Muscle layer of duodenum (tissue), 2 donors: Measurements from ENCODE around the gene AK8.

Source experiments
- H3K27ac ChIP-seq: one replicate; pipeline ENCODE4 v1.7.0; 2013; ENCODE audit warnings: mild to moderate bottlenecking, low read length
- H3K27me3 ChIP-seq: one replicate; pipeline ENCODE4 v1.7.0; 2013; ENCODE audit warnings: low read depth, mild to moderate bottlenecking, control low read depth, low read length
- H3K36me3 ChIP-seq, 2 donors: one replicate each; pipeline ENCODE4 v1.7.0; 2013; ENCODE audit warnings: low read length in 2 of 2, control low read depth in 1 of 2, mild to moderate bottlenecking in 1 of 2; ENCODE audit not compliant: insufficient read depth in 2 of 2, control insufficient read depth in 1 of 2
- H3K4me1 ChIP-seq, 2 donors: one replicate each; pipeline ENCODE4 v1.7.0; 2013; ENCODE audit warnings: low read length in 2 of 2, mild to moderate bottlenecking in 2 of 2, control low read depth in 1 of 2, moderate library complexity in 1 of 2; ENCODE audit not compliant: insufficient read depth in 2 of 2, control insufficient read depth in 1 of 2
- H3K4me3 ChIP-seq, 2 donors: one replicate each; pipeline ENCODE4 v1.7.0; 2013; ENCODE audit warnings: low read length in 2 of 2, low read depth in 1 of 2, mild to moderate bottlenecking in 1 of 2
- H3K9me3 ChIP-seq, 2 donors: one replicate each; pipeline ENCODE4 v1.7.0; 2013; ENCODE audit warnings: low read length in 2 of 2, control low read depth in 1 of 2, mild to moderate bottlenecking in 1 of 2; ENCODE audit not compliant: control insufficient read depth in 1 of 2
- donor health status: healthy.

The AK8 gene

DNA sequence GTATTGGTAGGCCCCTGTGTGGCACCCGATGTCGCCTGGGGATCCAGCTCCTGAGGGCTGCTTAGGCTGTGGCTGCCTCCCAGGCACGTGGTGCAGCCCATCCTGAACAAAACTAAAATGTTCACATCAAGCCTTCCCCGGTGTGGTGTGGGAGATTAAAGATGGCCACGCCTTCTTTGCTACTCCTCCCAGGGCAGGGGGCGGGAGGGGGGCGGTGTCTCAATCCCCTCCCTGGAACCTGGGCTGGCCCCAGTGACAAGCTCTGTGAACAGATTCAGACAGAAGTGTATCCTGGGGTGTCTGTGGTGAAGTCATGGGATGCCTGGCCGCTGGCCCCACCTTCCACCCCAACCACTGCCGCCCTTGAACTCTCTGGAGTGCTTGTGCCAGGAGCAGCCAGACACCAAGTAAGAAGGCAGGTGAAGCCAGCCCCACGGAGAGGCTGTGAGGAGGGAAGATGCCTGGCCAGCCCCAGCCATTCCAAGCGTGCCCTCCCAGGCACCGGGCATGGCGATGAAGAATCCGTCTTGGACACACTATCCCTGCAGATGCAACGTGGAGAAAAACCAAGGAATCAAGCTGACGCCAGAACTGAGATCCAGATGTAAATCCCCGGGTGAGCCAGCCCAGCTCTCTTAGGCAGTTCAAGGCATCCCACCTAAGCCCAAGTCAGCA lies 75.8 kb downstream of the AK8 start:
- Histone ChIP-seq H3K4me3 (no peak overlapping the region), H3K36me3 (no peaks in the 10 kb centered on the region), H3K27me3 (peaks cover 5% of the 10 kb centered on the region), H3K4me1 (peaks cover 0 to 7% of the 10 kb centered on the region in 2 donors), H3K27ac (no peak overlapping the region), H3K9me3 (no peaks in the 10 kb centered on the region)

DNA sequence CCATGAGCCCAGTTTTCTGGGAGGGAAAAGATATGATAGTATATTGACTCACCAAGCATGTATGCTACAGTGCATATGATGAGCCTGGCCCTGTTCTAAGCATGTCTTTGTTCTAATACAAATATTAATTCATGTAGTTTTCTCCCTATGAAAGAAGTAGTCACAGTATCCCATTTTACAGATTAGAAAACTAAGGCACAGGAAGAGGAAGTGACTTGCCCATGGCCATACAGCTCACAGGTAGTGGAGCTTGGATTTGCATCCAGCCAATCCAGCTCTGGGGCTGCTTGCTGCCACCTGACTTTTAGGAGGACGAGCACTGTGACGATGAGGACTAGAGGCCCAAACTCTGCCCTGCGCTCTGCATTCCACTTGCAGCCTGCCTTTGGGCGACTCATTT lies 76.4 kb downstream of the AK8 start:
- Histone ChIP-seq H3K27ac (no peak overlapping the region), H3K27me3 (peaks cover 5% of the 10 kb centered on the region), H3K9me3 (no peaks in the 10 kb centered on the region), H3K36me3 (no peaks in the 10 kb centered on the region), H3K4me1 (peaks cover 0 to 7% of the 10 kb centered on the region in 2 donors), H3K4me3 (no peak overlapping the region)

DNA sequence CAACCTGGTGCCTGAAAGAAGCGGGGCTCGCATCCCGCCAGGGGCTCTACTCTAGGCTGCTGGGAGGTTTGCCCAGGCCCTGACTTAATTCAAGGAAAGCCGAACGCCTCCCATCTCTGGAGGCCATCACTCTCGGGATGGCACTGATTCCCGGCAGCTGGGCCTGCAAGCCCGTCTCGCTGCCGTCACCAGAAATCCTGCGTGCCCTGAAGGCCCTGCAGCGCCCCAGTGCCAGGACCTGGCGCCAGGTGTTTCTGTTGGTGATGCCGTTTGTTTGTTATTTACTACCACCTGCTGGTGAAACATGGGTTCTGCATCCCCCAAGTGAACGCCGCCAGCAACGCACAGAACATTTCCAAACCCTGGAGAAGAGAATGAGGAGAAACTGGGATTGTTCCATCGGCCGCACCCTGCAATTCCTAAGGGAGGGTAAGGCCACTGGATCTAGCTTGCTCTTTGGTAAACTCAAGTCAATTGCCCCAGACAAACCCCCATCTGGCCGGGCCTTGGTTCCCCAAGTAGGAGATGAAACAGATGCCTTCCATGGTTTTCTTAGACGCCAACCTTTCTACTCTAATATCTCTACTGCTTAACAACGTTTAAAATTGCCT lies 77.9 kb downstream of the AK8 start:
- Histone ChIP-seq H3K27ac (no peak overlapping the region), H3K36me3 (no peaks in the 10 kb centered on the region), H3K27me3 (peaks cover 5% of the 10 kb centered on the region), H3K4me3 (no peak overlapping the region), H3K4me1 (peaks cover 0 to 7% of the 10 kb centered on the region in 2 donors), H3K9me3 (no peaks in the 10 kb centered on the region)

DNA sequence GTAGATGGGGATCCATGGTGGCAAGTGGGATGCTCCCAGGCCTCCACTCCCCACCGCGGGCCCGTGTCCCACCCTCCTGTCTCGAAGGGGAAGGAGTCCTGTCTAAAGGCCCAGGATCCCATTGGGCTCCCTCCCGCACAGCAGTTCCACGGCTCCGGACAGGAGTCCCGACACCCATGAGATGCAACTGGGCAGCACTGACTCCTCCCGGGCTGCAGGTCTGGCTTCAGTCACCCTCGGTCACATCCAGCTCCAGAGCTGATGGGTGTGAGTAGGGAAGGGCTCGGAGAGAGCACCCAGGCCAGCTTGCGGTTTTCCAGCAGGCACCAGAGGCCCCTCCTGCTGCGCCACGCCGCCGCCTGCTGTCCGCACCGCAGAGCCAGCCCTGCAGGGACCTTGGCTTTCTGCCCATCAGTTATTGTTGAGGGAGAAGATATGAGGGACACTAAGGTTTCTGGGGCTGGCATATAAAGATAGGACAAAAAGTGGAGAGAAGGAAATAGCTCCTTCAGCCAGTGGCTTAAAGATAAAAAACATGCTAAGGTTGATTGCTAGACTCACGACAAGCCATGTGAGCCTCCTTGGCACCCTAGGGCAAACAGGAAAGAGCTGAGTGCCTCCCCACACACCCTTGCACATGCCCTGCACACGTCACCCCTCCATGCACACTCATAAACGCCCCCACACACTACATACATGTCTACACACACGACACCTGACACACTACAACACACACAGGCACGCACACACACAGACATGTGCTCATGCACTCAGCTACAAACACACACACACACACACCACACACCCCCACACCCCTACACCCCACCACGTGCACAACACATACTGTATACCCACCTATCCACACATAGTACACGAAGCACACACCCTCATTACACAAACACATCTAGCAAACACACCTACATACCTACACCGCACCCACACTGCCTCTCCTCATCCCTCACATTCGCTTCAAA lies 79.0 kb downstream of the AK8 start:
- H3K4me3 ChIP-seq = no peak overlapping the region
- H3K27ac ChIP-seq = no peak overlapping the region
- peaks cover 8% of the 10 kb centered on the region for H3K27me3 ChIP-seq
- peaks cover 0 to 7% of the 10 kb centered on the region in 2 donors for H3K4me1 ChIP-seq
- no peaks in the 10 kb centered on the region for H3K36me3 ChIP-seq
- H3K9me3 ChIP-seq = no peaks in the 10 kb centered on the region

DNA sequence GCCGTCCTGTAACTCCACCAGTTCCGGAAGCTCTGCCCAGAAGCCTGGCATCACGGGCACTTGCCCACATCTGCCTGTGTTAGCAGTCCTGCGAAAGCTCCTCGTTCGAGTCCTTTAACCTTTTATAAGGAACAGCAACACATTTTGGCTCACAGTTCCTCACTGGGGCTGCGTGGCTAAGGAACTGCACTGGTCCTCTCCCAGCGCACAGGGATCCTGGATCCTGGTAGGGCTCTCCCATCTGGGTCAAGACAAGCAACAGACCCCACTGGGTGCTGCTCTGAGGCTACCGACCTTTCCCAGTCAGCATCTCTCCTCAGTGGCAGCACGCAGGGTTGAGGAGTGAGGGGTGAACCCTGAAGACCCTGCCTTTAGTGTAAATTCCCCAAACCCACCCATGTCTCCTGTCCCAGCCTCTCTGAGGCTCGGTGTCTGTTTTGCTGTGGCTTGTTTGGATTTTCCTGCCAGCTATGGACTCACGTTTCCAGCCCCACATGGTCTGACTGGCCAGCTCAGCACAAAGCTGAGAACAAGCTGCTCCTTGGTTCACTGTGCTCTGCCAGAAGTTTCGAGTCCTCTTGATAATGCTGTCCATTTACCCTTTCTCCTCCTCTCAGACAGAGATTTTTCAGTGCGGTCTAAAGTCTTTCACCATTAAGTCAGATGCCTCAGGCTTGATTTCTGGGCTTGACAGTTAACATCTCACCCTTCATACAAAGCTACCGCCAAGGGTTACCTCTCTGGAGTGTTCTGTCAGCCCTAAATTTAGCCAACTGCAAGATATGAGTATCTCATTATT lies 80.0 kb downstream of the AK8 start:
- Histone ChIP-seq H3K9me3 (no peaks in the 10 kb centered on the region), H3K4me3 (no peak overlapping the region), H3K36me3 (no peaks in the 10 kb centered on the region), H3K4me1 (peaks cover 0 to 7% of the 10 kb centered on the region in 2 donors), H3K27ac (no peak overlapping the region), H3K27me3 (peaks cover 8% of the 10 kb centered on the region)

DNA sequence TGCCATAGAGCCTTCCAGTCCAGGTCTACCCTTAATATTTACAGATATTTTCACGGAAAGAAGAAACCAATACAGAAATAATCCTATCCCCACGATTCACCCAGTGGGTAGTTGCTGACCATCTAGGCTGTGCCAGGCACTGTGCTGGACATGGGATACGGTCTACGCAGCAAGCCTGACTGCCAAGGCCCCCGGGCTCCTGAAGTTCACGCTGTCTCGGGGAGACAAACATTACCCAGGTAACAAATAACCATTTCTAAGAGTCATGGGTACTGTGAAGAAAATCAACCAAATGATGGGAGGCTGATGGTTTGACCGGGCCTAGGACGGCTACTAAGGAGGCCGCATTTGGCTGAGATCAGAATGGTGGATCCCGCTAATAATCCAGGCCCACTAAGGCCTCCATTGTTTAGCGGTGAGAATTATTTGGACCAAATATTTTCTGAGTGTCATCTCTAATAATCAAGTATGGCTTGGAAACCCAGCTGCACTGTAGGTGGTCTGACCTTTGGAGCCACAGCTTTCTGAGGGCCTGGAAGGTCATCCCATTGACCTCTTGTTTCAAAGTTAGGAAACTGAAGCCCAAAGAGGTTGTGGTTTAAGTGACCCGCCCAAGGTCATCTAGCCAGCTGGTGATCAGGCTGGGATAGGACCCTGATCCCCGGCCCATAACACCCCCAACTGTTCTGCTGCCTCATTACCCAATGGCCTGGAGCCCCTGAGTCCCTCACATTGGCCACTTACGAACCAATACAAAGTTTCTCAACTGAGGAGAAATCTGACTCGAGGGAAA lies 82.4 kb downstream of the AK8 start:
- Histone ChIP-seq H3K27ac (no peak overlapping the region), H3K4me3 (no peak overlapping the region), H3K27me3 (peaks cover 8% of the 10 kb centered on the region), H3K9me3 (no peaks in the 10 kb centered on the region), H3K4me1 (peaks cover 0 to 7% of the 10 kb centered on the region in 2 donors), H3K36me3 (no peaks in the 10 kb centered on the region)

DNA sequence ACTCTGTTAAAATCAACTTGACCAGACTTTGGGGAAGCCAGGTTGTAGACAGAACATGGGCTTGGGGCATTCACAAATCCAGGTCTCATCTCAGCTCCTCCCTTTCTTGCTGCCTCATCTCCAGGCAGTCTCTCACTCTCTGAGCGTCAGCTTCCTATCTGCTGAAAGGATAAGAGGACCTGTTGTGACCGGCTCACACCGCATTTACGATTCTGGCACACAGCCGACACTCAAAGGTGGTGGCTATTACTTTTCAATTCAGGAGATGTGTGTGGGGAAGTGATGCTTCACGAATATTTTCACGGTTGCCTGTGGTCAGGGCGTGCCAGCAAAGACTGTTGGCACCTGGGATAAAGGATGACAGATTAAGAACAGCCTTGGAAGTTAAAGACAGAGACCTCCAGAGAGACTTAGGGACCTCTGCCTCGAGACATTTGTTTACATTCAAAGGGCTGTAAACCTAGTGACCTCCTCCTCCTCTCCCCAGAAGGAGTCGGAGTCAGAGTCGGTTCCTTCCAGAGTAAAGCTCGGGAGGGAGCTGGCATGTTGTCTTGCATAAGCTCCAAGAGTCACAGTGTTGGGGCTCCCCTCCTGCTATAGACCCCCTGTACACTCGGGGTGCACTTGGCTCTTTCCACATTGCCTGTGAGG lies 83.2 kb downstream of the AK8 start:
- Histone ChIP-seq H3K36me3 (no peaks in the 10 kb centered on the region), H3K4me3 (no peak overlapping the region), H3K27ac (no peak overlapping the region), H3K4me1 (peaks cover 0 to 4% of the 10 kb centered on the region in 2 donors), H3K27me3 (peaks cover 8% of the 10 kb centered on the region), H3K9me3 (no peaks in the 10 kb centered on the region)

DNA sequence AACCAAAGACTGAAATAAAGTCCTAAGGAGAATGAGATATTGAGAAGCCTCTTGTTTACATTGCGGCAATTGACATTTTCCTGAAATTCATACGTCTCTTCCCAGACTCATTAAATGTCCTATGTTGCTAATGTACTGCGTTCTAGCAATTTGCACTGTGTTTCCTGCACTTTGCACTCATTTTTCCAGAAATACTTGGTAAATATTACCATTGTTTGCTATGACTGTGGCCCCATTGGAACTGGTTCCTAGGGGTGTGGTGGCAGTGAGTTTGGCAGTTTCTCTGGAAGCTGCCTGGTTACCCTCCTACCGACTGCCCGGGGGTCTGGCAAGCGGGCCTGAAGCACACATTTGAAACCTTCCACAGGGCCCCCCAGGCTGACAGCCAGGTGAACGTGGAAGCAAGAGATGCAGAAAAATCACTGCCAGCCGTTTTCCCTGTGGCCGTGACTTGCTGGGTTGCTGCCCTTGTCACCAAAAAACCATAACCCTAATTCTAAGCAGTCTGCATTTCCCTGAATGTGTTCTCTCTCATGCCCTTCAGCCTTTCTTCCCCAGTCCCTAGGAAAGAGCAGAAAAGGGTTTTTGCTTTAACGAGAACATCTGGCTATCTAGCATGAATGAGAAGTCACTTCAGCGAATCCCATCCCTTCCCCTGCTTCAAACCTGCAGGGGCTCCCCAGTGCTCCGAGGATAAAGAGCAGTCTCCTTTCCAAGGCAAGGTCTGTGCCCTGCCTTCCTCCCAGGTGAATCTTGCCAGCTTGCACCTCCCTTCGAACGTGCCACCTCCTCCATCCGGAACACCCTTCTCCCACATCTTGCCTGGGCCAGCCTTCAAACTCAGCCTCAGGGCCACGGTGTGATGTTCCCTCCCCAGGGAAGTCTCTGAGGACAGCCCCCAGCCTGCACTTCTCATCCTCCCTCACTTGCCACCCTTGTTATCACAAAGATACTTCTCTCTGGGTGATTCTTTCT lies 84.2 kb downstream of the AK8 start:
- H3K9me3 ChIP-seq = no peaks in the 10 kb centered on the region
- H3K27me3 ChIP-seq = peaks cover 3% of the 10 kb centered on the region
- H3K36me3 ChIP-seq = no peaks in the 10 kb centered on the region
- H3K4me1 ChIP-seq = no peaks in the 10 kb centered on the region
- H3K27ac ChIP-seq = no peak overlapping the region
- H3K4me3 ChIP-seq = no peak overlapping the region

DNA sequence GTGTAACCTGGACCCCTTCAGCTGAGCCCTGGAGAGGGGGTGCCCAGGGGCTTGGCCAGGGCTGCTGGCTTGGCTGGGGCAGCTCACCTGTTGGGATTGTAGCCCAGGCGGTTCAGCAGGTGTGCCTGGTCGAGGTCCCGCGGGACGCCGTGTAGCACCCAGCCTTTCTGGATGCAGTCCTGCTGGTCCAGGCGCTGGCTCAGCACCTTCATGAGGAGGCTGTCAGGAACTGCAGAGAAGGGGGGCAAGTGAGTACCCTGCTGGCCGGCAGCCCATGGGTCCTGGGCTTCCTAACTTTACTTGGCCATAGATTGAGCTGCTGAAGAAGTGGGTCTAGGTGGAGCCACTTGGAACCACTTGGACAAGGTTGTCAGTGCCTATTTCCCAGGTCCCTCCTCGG lies 85.5 kb downstream of the AK8 start:
- no peak overlapping the region for H3K27ac ChIP-seq
- H3K4me3 ChIP-seq = no peak overlapping the region
- H3K4me1 ChIP-seq = no peaks in the 10 kb centered on the region
- peaks cover 0 to 10% of the 10 kb centered on the region in 2 donors for H3K9me3 ChIP-seq
- no peaks in the 10 kb centered on the region for H3K36me3 ChIP-seq
- peaks cover 3% of the 10 kb centered on the region for H3K27me3 ChIP-seq
